GM19468 (cell line): ENCODE data around the gene ZFP36.

Experiments
- ATAC-seq: cut with Tn5 transposase; IDR thresholded peaks from one replicate; pipeline ENCODE4 v1.9.1; 2021; ENCODE audit warnings: mild to moderate bottlenecking, moderate library complexity, moderate number of reproducible peaks; ENCODE audit not compliant: unreplicated experiment; ENCODE audit errors: extremely low read depth

The ZFP36 gene

GRCh38 chr19:39415111-39416046 is 8.7 kb downstream of the ZFP36 start:
- no peak for ATAC-seq

- ATAC-seq: no peak
Observed at GRCh38 chr19:39416152-39417120, 9.8 kb downstream of the ZFP36 start.

GRCh38 chr19:39417463-39418181 is 11.0 kb downstream of the ZFP36 start:
- ATAC-seq: no peak

GRCh38 chr19:39419003-39419402 is 12.4 kb downstream of the ZFP36 start:
- ATAC-seq: no peak

- ATAC-seq: no peak
Observed at GRCh38 chr19:39420769-39421168, 14.1 kb downstream of the ZFP36 start.

GRCh38 chr19:39422020-39422419 is 15.4 kb downstream of the ZFP36 start:
- ATAC-seq: no peak

- ATAC-seq: no peak
Observed at GRCh38 chr19:39423258-39424086, 16.8 kb downstream of the ZFP36 start.

GRCh38 chr19:39424934-39425333 is 18.3 kb downstream of the ZFP36 start:
- ATAC-seq: no peak

GRCh38 chr19:39425744-39426143 is 19.1 kb downstream of the ZFP36 start:
- no peak for ATAC-seq

- no peak for ATAC-seq
Observed at GRCh38 chr19:39426170-39426569, 19.5 kb downstream of the ZFP36 start.

GRCh38 chr19:39427707-39428106 is 21.1 kb downstream of the ZFP36 start:
- ATAC-seq: no peak

GRCh38 chr19:39428283-39429112 is 21.9 kb downstream of the ZFP36 start:
- no peak for ATAC-seq

GRCh38 chr19:39430675-39431593 is 24.3 kb downstream of the ZFP36 start:
- no peak for ATAC-seq

- ATAC-seq: no peak
Observed at GRCh38 chr19:39432677-39433025, 26.0 kb downstream of the ZFP36 start.

GRCh38 chr19:39433480-39434079 is 26.9 kb downstream of the ZFP36 start:
- no peak for ATAC-seq

- no peak for ATAC-seq
Observed at GRCh38 chr19:39434123-39435076, 27.8 kb downstream of the ZFP36 start.
